Skin of body (tissue), 2 donors: ENCODE results near the gene GAS6. TPM values are rescaled to one million over a fixed set of nuclear protein-coding genes. Genes with fewer than 3 reads are reported as not detected.
"Not testable (repeated sequence)": the region's sequence is repeated elsewhere in the genome, so short reads cannot be mapped to it uniquely, and the experiment has no call there.

ENCODE experiments used
- DNase-seq: peaks from one replicate; lab custom pipeline; 2025; lab: John Stamatoyannopoulos, UW
- total RNA-seq: library from RNA; depleted of rRNA; stranded (reverse); fragments of >200 nt; gene quantifications from one replicate; pipeline ENCODE4 v1.2.3, GENCODE V29; 2014

GAS6 gene
- 47.1 TPM for total RNA-seq

GRCh38 chr13:113863524-113864272, at the start of gene GAS6:
Gene GAS6 (minus strand): TSS chr13:113864076. CDS start chr13:113863920, 156 bp downstream.
- DNase-seq: no peak

- not testable (repeated sequence) for DNase-seq
These were observed 49.5 kb upstream of the GAS6 start for GRCh38 chr13:113913408-113913807.

GRCh38 chr13:113912596-113912995, 48.7 kb upstream of the GAS6 start:
- no peak for DNase-seq

GRCh38 chr13:113907635-113908617, 44.0 kb upstream of the GAS6 start:
- peak; percentile 37 for DNase-seq

GRCh38 chr13:113906571-113906970, 42.7 kb upstream of the GAS6 start:
- no peak for DNase-seq

- DNase-seq: no peak
These were observed 42.1 kb upstream of the GAS6 start for GRCh38 chr13:113905942-113906341.

- no peak for DNase-seq
These were observed 41.1 kb upstream of the GAS6 start for GRCh38 chr13:113905018-113905417.

- DNase-seq: no peak
These were observed 40.5 kb upstream of the GAS6 start for GRCh38 chr13:113904411-113904810.

- DNase-seq: no peak
These were observed 40.0 kb upstream of the GAS6 start for GRCh38 chr13:113903912-113904311.

- DNase-seq: no peak
These were observed 39.3 kb upstream of the GAS6 start for GRCh38 chr13:113902986-113903775.

GRCh38 chr13:113902481-113902880, 38.6 kb upstream of the GAS6 start:
- DNase-seq: no peak

- DNase-seq: no peak
These were observed 37.8 kb upstream of the GAS6 start for GRCh38 chr13:113901642-113902041.

GRCh38 chr13:113901231-113901630, 37.4 kb upstream of the GAS6 start:
- no peak for DNase-seq

- no peak for DNase-seq
These were observed 36.8 kb upstream of the GAS6 start for GRCh38 chr13:113900646-113901045.

GRCh38 chr13:113898391-113898790, 34.5 kb upstream of the GAS6 start:
- no peak for DNase-seq

- DNase-seq: no peak
These were observed 34.1 kb upstream of the GAS6 start for GRCh38 chr13:113897966-113898365.

- no peak for DNase-seq
These were observed 33.3 kb upstream of the GAS6 start for GRCh38 chr13:113897161-113897560.

GRCh38 chr13:113895436-113895835, 31.6 kb upstream of the GAS6 start:
- no peak for DNase-seq

GRCh38 chr13:113890774-113891480, 27.1 kb upstream of the GAS6 start:
- DNase-seq: no peak

GRCh38 chr13:113889467-113889866, 25.6 kb upstream of the GAS6 start:
- no peak for DNase-seq
